ENCODE data around the gene SLC13A5.

The SLC13A5 gene

GRCh38 chr17:6679241-6679640 lies 33.9 kb downstream of the SLC13A5 start:
- FAIRE-seq, result no peak
- no peak for TF ChIP-seq POLR2A (IDR thresholded peaks at IDR 0.05; ENCODE audit: low read depth, low read length)
- no peak for DNase-seq (ENCODE audit: insufficient read length)

- FAIRE-seq (no peak), DNase-seq (ENCODE audit: insufficient read length) (no peak)
- no peak for TF ChIP-seq TAF1 (IDR thresholded peaks at IDR 0.05; ENCODE audit: borderline replicate concordance, low read depth, low read length)
- TF ChIP-seq POLR2AphosphoS5 (IDR thresholded peaks at IDR 0.05; ENCODE audit: low read depth, low read length), result no peak
- no peak for TF ChIP-seq POLR2A (IDR thresholded peaks at IDR 0.05; ENCODE audit: low read depth, low read length)
These were observed 35.2 kb downstream of the SLC13A5 start for GRCh38 chr17:6677946-6678345.

- FAIRE-seq (no peak), DNase-seq (ENCODE audit: insufficient read length) (no peak)
These were observed 35.9 kb downstream of the SLC13A5 start for GRCh38 chr17:6677158-6677831.

GRCh38 chr17:6676802-6677157 lies 36.4 kb downstream of the SLC13A5 start:
- no peak for DNase-seq (ENCODE audit: insufficient read length)
- TF ChIP-seq POLR2A (IDR thresholded peaks at IDR 0.05; ENCODE audit: low read depth, low read length) (no peak), POLR2AphosphoS5 (IDR thresholded peaks at IDR 0.05; ENCODE audit: low read depth, low read length) (no peak), TAF1 (IDR thresholded peaks at IDR 0.05; ENCODE audit: borderline replicate concordance, low read depth, low read length) (no peak)
- FAIRE-seq, result no peak

More at GRCh38 chr17:6677158-6677831, 35.9 kb downstream of the SLC13A5 start:
- no peak for TF ChIP-seq TAF1 (IDR thresholded peaks at IDR 0.05; ENCODE audit: borderline replicate concordance, low read depth, low read length)
- TF ChIP-seq POLR2AphosphoS5 (IDR thresholded peaks at IDR 0.05; ENCODE audit: low read depth, low read length), result no peak
- TF ChIP-seq POLR2A (IDR thresholded peaks at IDR 0.05; ENCODE audit: low read depth, low read length), result no peak

- no peak for TF ChIP-seq TAF1 (IDR thresholded peaks at IDR 0.05; ENCODE audit: borderline replicate concordance, low read depth, low read length)
- no peak for TF ChIP-seq POLR2AphosphoS5 (IDR thresholded peaks at IDR 0.05; ENCODE audit: low read depth, low read length)
- TF ChIP-seq POLR2A (IDR thresholded peaks at IDR 0.05; ENCODE audit: low read depth, low read length), result no peak
- FAIRE-seq, result no peak
- DNase-seq (ENCODE audit: insufficient read length), result no peak
These were observed 37.9 kb downstream of the SLC13A5 start for GRCh38 chr17:6675201-6675825.

- no peak for FAIRE-seq
- TF ChIP-seq POLR2AphosphoS5 (IDR thresholded peaks at IDR 0.05; ENCODE audit: low read depth, low read length), result no peak
- no peak for TF ChIP-seq POLR2A (IDR thresholded peaks at IDR 0.05; ENCODE audit: low read depth, low read length)
- no peak for TF ChIP-seq TAF1 (IDR thresholded peaks at IDR 0.05; ENCODE audit: borderline replicate concordance, low read depth, low read length)
- DNase-seq (ENCODE audit: insufficient read length), result no peak
These were observed 38.6 kb downstream of the SLC13A5 start for GRCh38 chr17:6674586-6674985.

- FAIRE-seq (no peak), DNase-seq (ENCODE audit: insufficient read length) (no peak)
- TF ChIP-seq POLR2A (IDR thresholded peaks at IDR 0.05; ENCODE audit: low read depth, low read length), result no peak
These were observed 41.7 kb downstream of the SLC13A5 start for GRCh38 chr17:6671431-6671830.

- DNase-seq (ENCODE audit: insufficient read length) (no peak), FAIRE-seq (no peak)
- TF ChIP-seq TAF1 (IDR thresholded peaks at IDR 0.05; ENCODE audit: borderline replicate concordance, low read depth, low read length), result no peak
- TF ChIP-seq POLR2AphosphoS5 (IDR thresholded peaks at IDR 0.05; ENCODE audit: low read depth, low read length), result no peak
- no peak for TF ChIP-seq POLR2A (IDR thresholded peaks at IDR 0.05; ENCODE audit: low read depth, low read length)
These were observed 42.2 kb downstream of the SLC13A5 start for GRCh38 chr17:6670999-6671398.

GRCh38 chr17:6670571-6670970 lies 42.6 kb downstream of the SLC13A5 start:
- no peak for TF ChIP-seq TAF1 (IDR thresholded peaks at IDR 0.05; ENCODE audit: borderline replicate concordance, low read depth, low read length)
- TF ChIP-seq POLR2A (IDR thresholded peaks at IDR 0.05; ENCODE audit: low read depth, low read length), result no peak
- TF ChIP-seq POLR2AphosphoS5 (IDR thresholded peaks at IDR 0.05; ENCODE audit: low read depth, low read length), result no peak
- DNase-seq (ENCODE audit: insufficient read length) (no peak), FAIRE-seq (no peak)

- DNase-seq (ENCODE audit: insufficient read length) (no peak), FAIRE-seq (no peak)
- TF ChIP-seq TAF1 (IDR thresholded peaks at IDR 0.05; ENCODE audit: borderline replicate concordance, low read depth, low read length), result no peak
- TF ChIP-seq POLR2AphosphoS5 (IDR thresholded peaks at IDR 0.05; ENCODE audit: low read depth, low read length), result no peak
These were observed 43.5 kb downstream of the SLC13A5 start for GRCh38 chr17:6669479-6670212.

GRCh38 chr17:6668727-6669425 lies 44.3 kb downstream of the SLC13A5 start:
- TF ChIP-seq POLR2AphosphoS5 (IDR thresholded peaks at IDR 0.05; ENCODE audit: low read depth, low read length) (no peak), TAF1 (IDR thresholded peaks at IDR 0.05; ENCODE audit: borderline replicate concordance, low read depth, low read length) (no peak), POLR2A (IDR thresholded peaks at IDR 0.05; ENCODE audit: low read depth, low read length) (no peak)
- FAIRE-seq, result no peak
- no peak for DNase-seq (ENCODE audit: insufficient read length)

Measured in GM12892 (cell line).